Upper lobe of left lung (tissue), 4 donors: ENCODE data around the gene CACNA1H.

Source experiments
- EP300 ChIP-seq, 4 donors: sonication (generic); formaldehyde crosslinking; IDR thresholded peaks; one replicate each; pipeline ENCODE4 v1.5.1; 2017; ENCODE audit warnings: antibody characterized with exemption in 4 of 4, control low read depth in 2 of 4
- POLR2A ChIP-seq, 4 donors: fragments of 450-650 bp; IDR thresholded peaks; one replicate each; pipeline ENCODE4 v1.5.1; 2016 to 2017; ENCODE audit warnings: antibody characterized with exemption in 4 of 4, mild to moderate bottlenecking in 2 of 4
- POLR2AphosphoS5 ChIP-seq, 2 donors: sonication (generic); formaldehyde crosslinking; IDR thresholded peaks; one replicate each; pipeline ENCODE4 v1.5.1; 2017; ENCODE audit warnings: antibody characterized with exemption in 2 of 2
- TF ChIP-seq, protein P1 (sequence below), 6 experiments: fragments of 450-650 bp in 4 of 6; fragments of 200-600 bp in 2 of 6; sonication (generic) in 2 of 6; IDR thresholded peaks; one replicate each; pipeline ENCODE4 v1.5.1; 2016 to 2019; ENCODE audit warnings: antibody characterized with exemption in 6 of 6

DNA sequence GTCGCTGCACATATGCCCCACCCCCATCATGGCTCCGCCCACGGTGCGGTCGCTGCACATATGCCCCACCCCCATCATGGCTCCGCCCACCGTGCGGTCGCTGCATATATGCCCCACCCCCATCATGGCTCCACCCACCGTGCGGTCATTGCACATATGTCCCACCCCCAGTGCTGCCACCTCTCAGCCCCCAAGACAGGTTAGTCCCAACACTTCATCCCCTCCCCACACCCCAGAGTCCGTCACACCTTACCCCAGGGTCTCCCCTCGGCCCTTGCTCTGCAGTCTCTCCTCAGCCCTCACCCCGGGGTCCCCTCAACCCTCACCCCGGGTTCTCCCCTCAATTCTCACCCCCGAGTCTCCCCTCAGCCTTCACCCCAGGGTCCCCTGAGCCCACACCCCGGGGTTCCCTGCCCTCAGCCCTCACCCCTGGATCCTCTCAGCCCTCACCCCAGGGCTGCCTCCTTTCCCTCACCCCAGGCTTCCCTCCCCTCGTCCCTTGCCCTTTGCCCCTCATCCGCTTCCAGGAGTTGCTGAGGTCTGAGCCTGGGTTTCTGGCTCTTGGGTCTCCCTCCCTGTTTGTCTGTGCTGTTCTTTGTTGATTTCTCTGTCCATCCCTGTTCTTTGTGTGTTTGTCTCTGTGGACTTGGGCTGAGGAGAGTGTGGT, 46.6 kb downstream of the CACNA1H start:
- TF ChIP-seq, protein P1, sequence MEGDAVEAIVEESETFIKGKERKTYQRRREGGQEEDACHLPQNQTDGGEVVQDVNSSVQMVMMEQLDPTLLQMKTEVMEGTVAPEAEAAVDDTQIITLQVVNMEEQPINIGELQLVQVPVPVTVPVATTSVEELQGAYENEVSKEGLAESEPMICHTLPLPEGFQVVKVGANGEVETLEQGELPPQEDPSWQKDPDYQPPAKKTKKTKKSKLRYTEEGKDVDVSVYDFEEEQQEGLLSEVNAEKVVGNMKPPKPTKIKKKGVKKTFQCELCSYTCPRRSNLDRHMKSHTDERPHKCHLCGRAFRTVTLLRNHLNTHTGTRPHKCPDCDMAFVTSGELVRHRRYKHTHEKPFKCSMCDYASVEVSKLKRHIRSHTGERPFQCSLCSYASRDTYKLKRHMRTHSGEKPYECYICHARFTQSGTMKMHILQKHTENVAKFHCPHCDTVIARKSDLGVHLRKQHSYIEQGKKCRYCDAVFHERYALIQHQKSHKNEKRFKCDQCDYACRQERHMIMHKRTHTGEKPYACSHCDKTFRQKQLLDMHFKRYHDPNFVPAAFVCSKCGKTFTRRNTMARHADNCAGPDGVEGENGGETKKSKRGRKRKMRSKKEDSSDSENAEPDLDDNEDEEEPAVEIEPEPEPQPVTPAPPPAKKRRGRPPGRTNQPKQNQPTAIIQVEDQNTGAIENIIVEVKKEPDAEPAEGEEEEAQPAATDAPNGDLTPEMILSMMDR (IDR thresholded peaks at IDR 0.05), result no peak
- TF ChIP-seq POLR2A (IDR thresholded peaks at IDR 0.05), result no peak
- no peak for TF ChIP-seq POLR2AphosphoS5 (IDR thresholded peaks at IDR 0.05)
- TF ChIP-seq EP300 (IDR thresholded peaks at IDR 0.05), result no peak
